ENCODE data around the gene ERG. TPM values are rescaled to one million over a fixed set of nuclear protein-coding genes. Genes with fewer than 3 reads are reported as not detected.

Gene ERG
- total and polyA plus RNA-seq, 2 of the 8 experiments (the other 6 are each of a cell fraction or from before 2014, with no cell fraction given), result 1.0 to 3.0 TPM

DNA sequence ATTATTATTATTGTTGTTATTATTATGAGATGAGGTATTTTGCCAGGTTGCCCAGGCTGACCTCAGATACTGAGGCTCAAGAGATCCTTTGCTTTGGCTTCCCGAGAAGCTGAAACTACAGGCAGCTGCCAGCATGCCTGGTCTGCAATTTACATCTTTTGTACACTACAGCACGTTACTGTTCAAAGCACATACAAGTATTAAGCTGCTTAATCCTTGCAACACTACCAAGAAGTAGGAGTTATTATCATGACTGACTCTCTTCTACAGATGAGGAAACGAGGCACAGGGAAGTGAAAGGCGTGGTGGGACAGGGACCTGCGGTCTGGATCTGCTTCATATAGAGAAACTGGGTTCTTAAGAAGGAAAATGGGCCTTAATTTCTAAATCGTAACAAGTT is 11.6 kb downstream of the ERG start (continued):
- TF ChIP-seq EZH2 (IDR thresholded peaks at IDR 0.05; ENCODE audit: low read depth, low read length, severe bottlenecking), result no peak
- TF ChIP-seq RAD21 (IDR thresholded peaks at IDR 0.05 in 1 of 2, conservative IDR thresholded peaks at IDR 0.05 in 1 of 2; ENCODE audit: low read depth in 2 of 2, low read length in 2 of 2), result no peak
- TF ChIP-seq ZNF274 (IDR thresholded peaks at IDR 0.05; ENCODE audit: borderline replicate concordance, extremely low read depth, low read length), result no peak
- TF ChIP-seq CREB1 (IDR thresholded peaks at IDR 0.05), result no peak

Measured in H1 (cell line).